Peyer's patch (tissue), 4 donors: Measurements from ENCODE around the gene HEXIM2. TPM values are rescaled to one million over a fixed set of nuclear protein-coding genes. Genes with fewer than 3 reads are reported as not detected.
A peak's percentile ranks its signal among the peaks of the same experiment; 100 is the strongest.

Source experiments
- DNase-seq, 3 donors: peaks; one replicate each; pipeline ENCODE4 v3.0.0-alpha.2; 2017 to 2019
- H3K27ac ChIP-seq, 4 donors: fragments of 200-600 bp; sonication (generic); one replicate each; pipeline ENCODE4 v1.5.1; 2016 to 2019
- H3K27me3 ChIP-seq, 2 donors: fragments of 200-600 bp; sonication (generic); one replicate each; pipeline ENCODE4 v1.5.1; 2019
- H3K36me3 ChIP-seq, 3 donors: fragments of 200-600 bp; sonication (generic); one replicate each; pipeline ENCODE4 v1.5.1; 2016 to 2019
- H3K4me1 ChIP-seq, 4 donors: fragments of 200-600 bp; sonication (generic); one replicate each; pipeline ENCODE4 v1.5.1; 2016 to 2019
- H3K4me3 ChIP-seq, 4 donors: fragments of 200-600 bp; sonication (generic); 1 replicate in 3 of 4; 2 replicates in 1 of 4; pipeline ENCODE4 v1.5.1; 2016 to 2019; ENCODE audit warnings: mild to moderate bottlenecking in 1 of 4
- H3K9me3 ChIP-seq, 4 donors: fragments of 200-600 bp; sonication (generic); one replicate each; pipeline ENCODE4 v1.5.1; 2016 to 2019; ENCODE audit warnings: mild to moderate bottlenecking in 1 of 4
- POLR2A ChIP-seq, 2 donors: fragments of 450-650 bp; IDR thresholded peaks; one replicate each; pipeline ENCODE4 v1.5.1; 2017; ENCODE audit warnings: antibody characterized with exemption in 2 of 2, mild to moderate bottlenecking in 2 of 2, moderate library complexity in 2 of 2
- total RNA-seq, 4 donors: library from RNA; depleted of rRNA; stranded (reverse); fragments of >200 nt; gene quantifications; one replicate each; pipeline ENCODE4 v1.1.0, GENCODE V29; 2016
- TF ChIP-seq, protein P1 (sequence below), 6 experiments: fragments of 450-650 bp in 4 of 6; fragments of 200-600 bp in 2 of 6; sonication (generic) in 1 of 6; IDR thresholded peaks; one replicate each; pipeline ENCODE4 v1.5.1; 2017 to 2019; ENCODE audit warnings: antibody characterized with exemption in 6 of 6, mild to moderate bottlenecking in 3 of 6, moderate library complexity in 1 of 6

The HEXIM2 gene
- total RNA-seq, 4 donors from 2014 or later = 8.4 to 28.9 (median 11.2) TPM

DNA sequence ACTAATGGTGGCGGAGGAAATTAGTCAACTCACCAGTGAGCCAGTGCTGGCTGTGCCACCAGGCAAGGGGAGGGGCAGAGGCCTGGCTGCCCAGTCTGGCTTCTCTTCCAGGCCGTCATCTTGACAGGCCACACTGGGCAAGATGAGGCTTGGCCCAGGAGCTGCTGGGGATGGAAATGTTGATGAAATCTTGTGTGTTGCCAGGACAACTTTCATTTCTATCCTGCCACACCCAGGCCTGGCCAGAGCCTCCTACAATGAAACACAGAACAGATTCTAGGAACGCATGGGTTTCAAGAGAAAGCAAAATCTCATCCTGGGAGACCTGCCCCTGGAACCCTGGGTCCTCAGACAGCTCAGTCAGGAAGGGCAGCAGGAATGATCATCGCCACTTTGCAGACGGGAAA, 9.3 kb downstream of the HEXIM2 start:
- Histone ChIP-seq H3K9me3 (no peaks in the 10 kb centered on the region), H3K36me3 (no peaks in the 10 kb centered on the region), H3K4me3 (peak overlapping the region in 2 of 4 donors; percentile 30), H3K27ac (peak overlapping the region; percentile 42 to 89 (median 72)), H3K27me3 (no peaks in the 10 kb centered on the region), H3K4me1 (peaks cover 6 to 40% (median 12%) of the 10 kb centered on the region in 4 donors)
- peak in 2 of 3 donors; percentile 61 to 63 for DNase-seq
- TF ChIP-seq, protein P1, sequence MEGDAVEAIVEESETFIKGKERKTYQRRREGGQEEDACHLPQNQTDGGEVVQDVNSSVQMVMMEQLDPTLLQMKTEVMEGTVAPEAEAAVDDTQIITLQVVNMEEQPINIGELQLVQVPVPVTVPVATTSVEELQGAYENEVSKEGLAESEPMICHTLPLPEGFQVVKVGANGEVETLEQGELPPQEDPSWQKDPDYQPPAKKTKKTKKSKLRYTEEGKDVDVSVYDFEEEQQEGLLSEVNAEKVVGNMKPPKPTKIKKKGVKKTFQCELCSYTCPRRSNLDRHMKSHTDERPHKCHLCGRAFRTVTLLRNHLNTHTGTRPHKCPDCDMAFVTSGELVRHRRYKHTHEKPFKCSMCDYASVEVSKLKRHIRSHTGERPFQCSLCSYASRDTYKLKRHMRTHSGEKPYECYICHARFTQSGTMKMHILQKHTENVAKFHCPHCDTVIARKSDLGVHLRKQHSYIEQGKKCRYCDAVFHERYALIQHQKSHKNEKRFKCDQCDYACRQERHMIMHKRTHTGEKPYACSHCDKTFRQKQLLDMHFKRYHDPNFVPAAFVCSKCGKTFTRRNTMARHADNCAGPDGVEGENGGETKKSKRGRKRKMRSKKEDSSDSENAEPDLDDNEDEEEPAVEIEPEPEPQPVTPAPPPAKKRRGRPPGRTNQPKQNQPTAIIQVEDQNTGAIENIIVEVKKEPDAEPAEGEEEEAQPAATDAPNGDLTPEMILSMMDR (IDR thresholded peaks at IDR 0.05) = no peak
- no peak for TF ChIP-seq POLR2A (IDR thresholded peaks at IDR 0.05)

DNA sequence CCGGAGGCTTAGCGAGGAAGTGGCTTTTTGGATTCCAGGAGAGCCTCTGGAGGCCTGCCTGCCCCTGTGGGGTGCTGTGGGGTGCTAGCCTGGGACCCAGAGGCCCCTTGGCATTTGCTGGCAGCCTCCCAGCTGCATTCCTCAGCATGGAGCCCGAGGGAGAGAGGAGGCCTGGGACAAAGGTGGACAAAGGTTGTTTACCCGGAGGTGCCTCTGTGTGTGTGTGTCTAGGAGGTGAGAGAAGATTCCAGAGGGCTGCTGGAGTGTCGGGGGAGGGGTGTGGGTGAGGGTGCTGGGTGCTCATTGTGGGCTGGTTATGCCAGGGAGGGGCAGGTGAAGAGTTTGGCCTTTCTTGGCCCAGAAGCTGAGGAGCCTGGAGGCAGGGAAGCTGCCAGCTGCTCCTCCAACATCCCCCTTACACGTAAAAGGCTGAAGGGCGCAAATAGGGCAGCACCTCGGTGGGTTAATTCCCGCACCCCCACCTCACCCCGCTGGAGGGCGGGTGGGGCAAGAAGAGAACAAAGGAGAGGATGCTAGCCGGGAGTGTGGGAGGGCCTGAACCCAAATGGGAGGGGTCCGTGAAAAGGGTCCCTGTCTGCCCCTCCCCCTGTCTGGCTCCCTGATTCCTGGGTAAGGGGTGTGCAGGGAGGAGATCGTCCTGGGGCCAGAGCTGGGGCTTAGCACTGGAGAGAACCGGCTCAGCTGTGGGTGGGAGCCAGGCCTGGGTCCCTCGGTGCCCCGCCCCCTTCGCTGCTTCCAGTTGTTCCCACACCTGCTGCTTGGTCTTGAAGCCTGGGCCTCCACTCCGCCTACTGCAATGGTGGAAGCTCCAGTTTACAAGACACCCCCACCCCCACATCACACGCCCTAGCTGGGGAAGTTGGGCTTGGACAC, 9.9 kb downstream of the HEXIM2 start:
- DNase-seq = peak in 2 of 3 donors; percentile 71 to 72
- no peaks in the 10 kb centered on the region for H3K9me3 ChIP-seq
- peak overlapping the region; percentile 63 to 89 (median 76) for H3K27ac ChIP-seq
- H3K4me1 ChIP-seq = peaks cover 6 to 46% (median 12%) of the 10 kb centered on the region in 4 donors
- no peaks in the 10 kb centered on the region for H3K36me3 ChIP-seq
- TF ChIP-seq POLR2A (IDR thresholded peaks at IDR 0.05) = no peak
- TF ChIP-seq, protein P1 (IDR thresholded peaks at IDR 0.05) = no peak
- H3K4me3 ChIP-seq = peak overlapping the region in 2 of 4 donors; percentile 30
- no peaks in the 10 kb centered on the region for H3K27me3 ChIP-seq

DNA sequence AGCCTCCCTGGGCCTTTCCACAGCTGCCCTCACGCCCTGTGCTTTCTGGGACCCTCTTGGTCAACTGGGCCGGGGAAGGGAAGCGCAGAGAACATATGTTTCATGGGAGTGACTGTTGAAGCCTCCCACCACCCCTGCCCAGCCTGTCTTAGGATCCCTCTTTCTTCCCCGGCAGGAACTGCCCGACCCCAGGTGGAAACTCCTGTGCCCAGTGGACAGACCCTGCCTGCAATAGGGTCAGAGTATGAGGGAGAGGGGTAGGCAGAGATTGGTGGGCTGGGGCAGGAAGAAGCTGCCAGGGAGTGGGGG, 10.5 kb downstream of the HEXIM2 start:
- TF ChIP-seq, protein P1 (IDR thresholded peaks at IDR 0.05) = no peak
- TF ChIP-seq POLR2A (IDR thresholded peaks at IDR 0.05) = no peak
- Histone ChIP-seq H3K36me3 (no peaks in the 10 kb centered on the region), H3K27me3 (no peaks in the 10 kb centered on the region), H3K4me3 (peak overlapping the region in 2 of 4 donors; percentile 12 to 30), H3K9me3 (no peaks in the 10 kb centered on the region), H3K27ac (peak overlapping the region; percentile 63 to 89 (median 76)), H3K4me1 (peaks cover 6 to 47% (median 12%) of the 10 kb centered on the region in 4 donors)
- no peak for DNase-seq

DNA sequence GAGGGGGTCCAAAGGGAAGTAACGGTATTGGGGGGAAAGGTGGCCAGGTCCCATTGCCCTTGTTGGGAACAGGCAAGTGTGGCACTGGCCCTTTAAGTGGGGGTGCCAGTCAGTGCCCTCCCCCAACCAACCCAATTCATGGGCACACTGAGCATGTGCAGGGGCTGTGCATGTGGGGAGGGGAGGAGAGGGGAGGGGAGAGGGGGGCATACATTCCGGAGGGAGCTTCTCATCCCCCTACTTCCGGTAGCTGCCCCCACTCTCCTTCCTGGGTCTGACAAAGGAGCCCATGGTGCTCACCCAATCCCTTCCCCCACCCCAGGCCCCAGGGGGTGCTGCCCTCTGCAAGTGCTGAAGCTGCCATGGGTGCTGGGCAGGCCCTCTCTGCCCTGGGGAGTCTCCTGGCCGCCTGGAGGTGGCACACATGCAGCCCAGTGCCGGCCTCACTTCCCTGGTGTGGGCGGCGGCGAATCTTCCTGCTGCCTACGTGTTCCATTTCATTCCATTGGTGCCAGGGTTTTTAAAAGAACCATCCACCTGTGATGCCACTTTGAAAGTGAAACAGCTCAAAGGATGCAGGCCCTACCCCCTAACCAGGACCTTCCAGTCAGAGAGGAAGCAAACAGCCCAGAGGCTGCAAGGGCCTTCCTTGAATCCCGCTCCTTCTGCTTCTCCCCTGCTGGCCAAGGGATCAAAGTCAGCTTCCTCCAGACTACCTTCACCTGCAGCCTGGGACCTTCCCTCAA, 11.0 kb downstream of the HEXIM2 start:
- Histone ChIP-seq H3K9me3 (no peaks in the 10 kb centered on the region), H3K27me3 (no peaks in the 10 kb centered on the region), H3K4me1 (peaks cover 6 to 47% (median 12%) of the 10 kb centered on the region in 4 donors), H3K4me3 (peak overlapping the region in 3 of 4 donors; percentile 30 to 42 (median 38)), H3K27ac (peak overlapping the region; percentile 63 to 89 (median 76)), H3K36me3 (no peaks in the 10 kb centered on the region)
- TF ChIP-seq, protein P1 (IDR thresholded peaks at IDR 0.05) = peak in 1 of 6 experiments; percentile 25
- peak in 1 of 2 donors; percentile 17 for TF ChIP-seq POLR2A (IDR thresholded peaks at IDR 0.05)
- DNase-seq = peak; percentile 69 to 77 (median 73)

- H3K36me3 ChIP-seq = no peaks in the 10 kb centered on the region
- no peak overlapping the region for H3K4me3 ChIP-seq
- TF ChIP-seq, protein P1 (IDR thresholded peaks at IDR 0.05) = no peak
- no peak for TF ChIP-seq POLR2A (IDR thresholded peaks at IDR 0.05)
- H3K27ac ChIP-seq = peak overlapping the region in 1 of 4 donors; percentile 59
- H3K27me3 ChIP-seq = no peaks in the 10 kb centered on the region
- DNase-seq = no peak
- H3K9me3 ChIP-seq = no peaks in the 10 kb centered on the region
- peaks cover 6 to 41% (median 12%) of the 10 kb centered on the region in 4 donors for H3K4me1 ChIP-seq
Measured at GRCh38 chr17:45175759-45176115, 14.1 kb downstream of the HEXIM2 start.
